Neural progenitor cell (in vitro differentiated cells): Measurements from ENCODE around the gene NUBPL.

Experiments used
- EZH2 ChIP-seq: fragments of 200-600 bp; sonication (generic); IDR thresholded peaks from 2 replicates; pipeline ENCODE4 v1.6.1; 2017; ENCODE audit warnings: antibody characterized with exemption, mild to moderate bottlenecking, moderate library complexity
- TF ChIP-seq, protein P1 (sequence below): fragments of 200-600 bp; sonication (generic); IDR thresholded peaks from 2 replicates; pipeline ENCODE4 v1.5.1; 2017; ENCODE audit warnings: antibody characterized with exemption, mild to moderate bottlenecking

GRCh38 chr14:31568161-31568560 lies 7.0 kb downstream of the NUBPL start:
- TF ChIP-seq, protein P1, sequence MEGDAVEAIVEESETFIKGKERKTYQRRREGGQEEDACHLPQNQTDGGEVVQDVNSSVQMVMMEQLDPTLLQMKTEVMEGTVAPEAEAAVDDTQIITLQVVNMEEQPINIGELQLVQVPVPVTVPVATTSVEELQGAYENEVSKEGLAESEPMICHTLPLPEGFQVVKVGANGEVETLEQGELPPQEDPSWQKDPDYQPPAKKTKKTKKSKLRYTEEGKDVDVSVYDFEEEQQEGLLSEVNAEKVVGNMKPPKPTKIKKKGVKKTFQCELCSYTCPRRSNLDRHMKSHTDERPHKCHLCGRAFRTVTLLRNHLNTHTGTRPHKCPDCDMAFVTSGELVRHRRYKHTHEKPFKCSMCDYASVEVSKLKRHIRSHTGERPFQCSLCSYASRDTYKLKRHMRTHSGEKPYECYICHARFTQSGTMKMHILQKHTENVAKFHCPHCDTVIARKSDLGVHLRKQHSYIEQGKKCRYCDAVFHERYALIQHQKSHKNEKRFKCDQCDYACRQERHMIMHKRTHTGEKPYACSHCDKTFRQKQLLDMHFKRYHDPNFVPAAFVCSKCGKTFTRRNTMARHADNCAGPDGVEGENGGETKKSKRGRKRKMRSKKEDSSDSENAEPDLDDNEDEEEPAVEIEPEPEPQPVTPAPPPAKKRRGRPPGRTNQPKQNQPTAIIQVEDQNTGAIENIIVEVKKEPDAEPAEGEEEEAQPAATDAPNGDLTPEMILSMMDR, result no peak
- no peak for TF ChIP-seq EZH2
